HCT116 (cell line): ENCODE measurements around the gene ABCC9. TPM values are rescaled to one million over a fixed set of nuclear protein-coding genes. Genes with fewer than 3 reads are reported as not detected.

ENCODE experiments used
- ATAC-seq: fragments of 200-7000 bp; cut with Tn5 transposase; 2 replicates; pipeline ENCODE4 v1.9.1; 2020; ENCODE audit warnings: mild to moderate bottlenecking, moderate library complexity
- BruUV-seq: library from RNA; stranded (reverse); fragments of 400-500 nt; replicated peaks from 2 replicates; lab custom pipeline; 2021; lab: Mats Ljungman, UMichigan
- CTCF ChIA-PET: fragments of 300-600 bp; sonication (Branson Sonifier 250); formaldehyde crosslinking; loops from one replicate; lab custom pipeline; 2021; ENCODE audit warnings: antibody characterized with exemption; lab: Charles Lee
- POLR2A ChIA-PET: fragments of 300-600, 350-600 bp; sonication (Branson Sonifier 250); formaldehyde crosslinking; loops from one replicate; lab custom pipeline; 2021; ENCODE audit warnings: antibody characterized with exemption; lab: Charles Lee
- RAD21 ChIA-PET, 2 experiments: fragments of 300-600 bp; sonication (Branson Sonifier 250); formaldehyde crosslinking; loops; one replicate each; lab custom pipeline; 2023; ENCODE audit warnings: low total read pairs in 2 of 2; ENCODE audit not compliant: uncharacterized antibody in 2 of 2, unreplicated experiment in 2 of 2, low non-redundant PET in 1 of 2; lab: Charles Lee
- DNase-seq: peaks from one replicate; pipeline ENCODE4 v3.0.0-alpha.2; 2010; ENCODE audit warnings: low read depth, low spot score
- H2AFZ ChIP-seq: fragments of 200-600 bp; shearing (Covaris generic), sonication (generic); 2 replicates; pipeline ENCODE4 v1.6.1; 2017; ENCODE audit warnings: low read depth, mixed run types, mixed read lengths, antibody characterized with exemption, low read length; ENCODE audit not compliant: poor library complexity, severe bottlenecking
- H3K27ac ChIP-seq: 2 replicates; pipeline ENCODE4 v1.5.1; 2012; ENCODE audit warnings: low read depth, low read length
- H3K27me3 ChIP-seq: fragments of 200-600 bp; sonication (generic); 2 replicates; pipeline ENCODE4 v1.6.1; 2016; ENCODE audit warnings: mixed run types, low read length, mixed read lengths; ENCODE audit not compliant: insufficient read depth
- H3K36me3 ChIP-seq, 2 experiments: fragments of 200-500 bp in 1 of 2; fragments of 200-600 bp in 1 of 2; sonication (Bioruptor generic) in 1 of 2; sonication (generic) in 1 of 2; 2 replicates each; pipeline versions ENCODE4 v1.5.1 to v1.6.1; 2014 to 2016; ENCODE audit warnings: low read length in 2 of 2, inconsistent platforms in 1 of 2, mixed read lengths in 1 of 2, mixed run types in 1 of 2; ENCODE audit not compliant: insufficient read depth in 2 of 2, control insufficient read depth in 1 of 2
- H3K4me1 ChIP-seq, 2 experiments: fragments of 200-600 bp in 1 of 2; sonication (generic) in 1 of 2; 2 replicates each; pipeline versions ENCODE4 v1.5.1 to v1.6.1; 2012 to 2017; ENCODE audit warnings: low read length in 2 of 2, inconsistent platforms in 1 of 2, mild to moderate bottlenecking in 1 of 2, mixed read lengths in 1 of 2, mixed run types in 1 of 2, moderate library complexity in 1 of 2; ENCODE audit not compliant: insufficient read depth in 2 of 2, control insufficient read depth in 1 of 2
- H3K4me2 ChIP-seq: fragments of 200-600 bp; sonication (generic); 2 replicates; pipeline ENCODE4 v1.6.1; 2017; ENCODE audit warnings: mixed run types, low read length, mixed read lengths
- H3K4me3 ChIP-seq, 2 experiments: fragments of 200-600 bp in 1 of 2; sonication (generic) in 1 of 2; replicated peaks in 1 of 2; 2 replicates each; pipeline ENCODE4 v1.5.1; 2011 to 2016; ENCODE audit warnings: low read length in 2 of 2, control low read depth in 1 of 2, low read depth in 1 of 2, mild to moderate bottlenecking in 1 of 2, mixed read lengths in 1 of 2, mixed run types in 1 of 2
- H3K79me2 ChIP-seq: fragments of 200-600 bp; sonication (generic); 2 replicates; pipeline ENCODE4 v1.6.1; 2017; ENCODE audit warnings: mild to moderate bottlenecking, mixed run types, low read length, moderate library complexity, mixed read lengths; ENCODE audit not compliant: insufficient read depth
- H3K9ac ChIP-seq: fragments of 200-600 bp; sonication (generic); 2 replicates; pipeline ENCODE4 v1.6.1; 2016; ENCODE audit warnings: low read length, mixed read lengths
- H3K9me2 ChIP-seq: fragments of 200-600 bp; sonication (generic), shearing (Covaris generic); 2 replicates; pipeline ENCODE4 v1.6.1; 2017; ENCODE audit warnings: mixed run types, mild to moderate bottlenecking, moderate library complexity; ENCODE audit not compliant: insufficient read depth
- H3K9me3 ChIP-seq, 2 experiments: fragments of 200-500 bp in 1 of 2; fragments of 200-600 bp in 1 of 2; sonication (Bioruptor generic) in 1 of 2; sonication (generic) in 1 of 2; 2 replicates each; pipeline ENCODE4 v1.6.1; 2014 to 2017; ENCODE audit warnings: low read length in 2 of 2, mixed read lengths in 2 of 2, inconsistent platforms in 1 of 2, low read depth in 1 of 2, mild to moderate bottlenecking in 1 of 2, mixed run types in 1 of 2, moderate library complexity in 1 of 2; ENCODE audit not compliant: control insufficient read depth in 1 of 2, insufficient read depth in 1 of 2
- H4K20me1 ChIP-seq: fragments of 200-600 bp; sonication (generic), shearing (Covaris generic); 2 replicates; pipeline ENCODE4 v1.6.1; 2017; ENCODE audit warnings: mixed run types, mild to moderate bottlenecking, moderate library complexity; ENCODE audit not compliant: insufficient read depth
- FOSL1 ChIP-seq: IDR thresholded peaks from 2 replicates; pipeline ENCODE4 v1.6.1; 2012; ENCODE audit warnings: low read depth
- JUND ChIP-seq: IDR thresholded peaks from 2 replicates; pipeline ENCODE4 v1.6.1; 2012
- POLR2A ChIP-seq: IDR thresholded peaks from 2 replicates; pipeline ENCODE4 v1.7.0; 2011; ENCODE audit warnings: borderline replicate concordance; ENCODE audit not compliant: insufficient read depth, insufficient read length; ENCODE audit errors: extremely low read depth
- POLR2AphosphoS5 ChIP-seq: IDR thresholded peaks from 2 replicates; pipeline ENCODE4 v1.6.1; 2011; ENCODE audit warnings: mild to moderate bottlenecking, low read depth, low read length, moderate library complexity
- RAD21 ChIP-seq: IDR thresholded peaks from 2 replicates; pipeline ENCODE4 v1.6.1; 2012; ENCODE audit warnings: low read depth, mild to moderate bottlenecking
- TCF7L2 ChIP-seq: IDR thresholded peaks from 2 replicates; pipeline ENCODE4 v1.7.0; 2011; ENCODE audit warnings: borderline replicate concordance, inconsistent platforms; ENCODE audit not compliant: insufficient read depth, insufficient read length; ENCODE audit errors: extremely low read depth
- ZBTB33 ChIP-seq: IDR thresholded peaks from 2 replicates; pipeline ENCODE4 v1.6.1; 2011; ENCODE audit warnings: mild to moderate bottlenecking, low read length, moderate library complexity; ENCODE audit not compliant: insufficient replicate concordance; ENCODE audit errors: extremely low read depth
- ZNF274 ChIP-seq: fragments of 200-500 bp; sonication (Bioruptor generic); IDR thresholded peaks from 2 replicates; pipeline ENCODE4 v1.6.1; 2014; ENCODE audit warnings: mild to moderate bottlenecking, low read depth, low read length, inconsistent platforms
- intact Hi-C: fragments of 100-400 bp; cut with micrococcal nuclease; formaldehyde crosslinking; loops from 2 replicates; pipeline ENCODE4 v1.10.0; 2022
- total RNA-seq: library from RNA; stranded (reverse); gene quantifications from one replicate; pipeline ENCODE4 v1.2.1, GENCODE V29; 2021; ENCODE audit not compliant: unreplicated experiment
- TF ChIP-seq, protein P1 (sequence below): IDR thresholded peaks from 2 replicates; pipeline ENCODE4 v1.6.1; 2012; ENCODE audit warnings: low read depth
- TF ChIP-seq, protein P2 (sequence below), 3 experiments: fragments of 200-600 bp in 1 of 3; sonication (generic) in 1 of 3; IDR thresholded peaks in 2 of 3; conservative IDR thresholded peaks in 1 of 3; 2 replicates each; pipeline ENCODE4 v1.5.1; 2012 to 2017; ENCODE audit warnings: low read depth in 2 of 3, low read length in 2 of 3, antibody characterized with exemption in 1 of 3, borderline replicate concordance in 1 of 3, control low read depth in 1 of 3, mild to moderate bottlenecking in 1 of 3, mixed read lengths in 1 of 3, mixed run types in 1 of 3, moderate library complexity in 1 of 3; ENCODE audit not compliant: insufficient read depth in 1 of 3

ABCC9 gene
- total RNA-seq, 1 experiment from 2014 or later: 0.05 TPM

DNA sequence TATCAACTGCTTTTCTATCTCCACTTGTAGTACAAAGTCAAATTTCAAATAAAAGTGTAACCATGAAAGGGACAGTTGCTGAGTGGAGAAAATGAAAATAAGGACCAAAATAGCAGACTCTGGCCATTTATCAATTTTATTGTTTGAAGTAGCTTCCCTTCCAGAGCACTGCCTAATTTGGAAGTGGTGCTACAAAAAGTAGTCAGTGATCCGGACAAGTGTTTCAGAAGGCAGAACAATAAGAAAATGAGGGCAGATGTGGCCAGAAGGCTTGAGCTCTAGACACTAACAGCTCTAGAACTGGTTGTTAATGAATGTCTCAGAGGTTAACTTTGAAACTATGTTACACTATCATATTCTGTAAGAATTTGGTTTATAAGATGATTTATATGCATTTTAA is 48.9 kb downstream of the ABCC9 start:
- ChIA-PET POLR2A (no interaction called here), CTCF (no interaction called here), RAD21 (no interaction called here)
- Histone ChIP-seq H3K4me3 (no peak overlapping the region), H3K79me2 (no peaks in the 10 kb centered on the region), H3K27me3 (no peaks in the 10 kb centered on the region), H3K9me3 (no peaks in the 10 kb centered on the region), H3K4me2 (no peak overlapping the region), H3K9ac (no peak overlapping the region), H3K4me1 (no peaks in the 10 kb centered on the region), H3K9me2 (no peaks in the 10 kb centered on the region), H4K20me1 (no peaks in the 10 kb centered on the region), H2AFZ (no peak overlapping the region), H3K27ac (no peak overlapping the region), H3K36me3 (no peaks in the 10 kb centered on the region)
- intact Hi-C loops: no loop called here
- ATAC-seq (no peak), DNase-seq (no peak)
- BruUV-seq: no TSS peak
- TF ChIP-seq POLR2AphosphoS5 (no peak), ZNF274 (no peak), JUND (no peak), POLR2A (no peak), ZBTB33 (no peak), FOSL1 (no peak), TCF7L2 (no peak), RAD21 (no peak)
- TF ChIP-seq, protein P1, sequence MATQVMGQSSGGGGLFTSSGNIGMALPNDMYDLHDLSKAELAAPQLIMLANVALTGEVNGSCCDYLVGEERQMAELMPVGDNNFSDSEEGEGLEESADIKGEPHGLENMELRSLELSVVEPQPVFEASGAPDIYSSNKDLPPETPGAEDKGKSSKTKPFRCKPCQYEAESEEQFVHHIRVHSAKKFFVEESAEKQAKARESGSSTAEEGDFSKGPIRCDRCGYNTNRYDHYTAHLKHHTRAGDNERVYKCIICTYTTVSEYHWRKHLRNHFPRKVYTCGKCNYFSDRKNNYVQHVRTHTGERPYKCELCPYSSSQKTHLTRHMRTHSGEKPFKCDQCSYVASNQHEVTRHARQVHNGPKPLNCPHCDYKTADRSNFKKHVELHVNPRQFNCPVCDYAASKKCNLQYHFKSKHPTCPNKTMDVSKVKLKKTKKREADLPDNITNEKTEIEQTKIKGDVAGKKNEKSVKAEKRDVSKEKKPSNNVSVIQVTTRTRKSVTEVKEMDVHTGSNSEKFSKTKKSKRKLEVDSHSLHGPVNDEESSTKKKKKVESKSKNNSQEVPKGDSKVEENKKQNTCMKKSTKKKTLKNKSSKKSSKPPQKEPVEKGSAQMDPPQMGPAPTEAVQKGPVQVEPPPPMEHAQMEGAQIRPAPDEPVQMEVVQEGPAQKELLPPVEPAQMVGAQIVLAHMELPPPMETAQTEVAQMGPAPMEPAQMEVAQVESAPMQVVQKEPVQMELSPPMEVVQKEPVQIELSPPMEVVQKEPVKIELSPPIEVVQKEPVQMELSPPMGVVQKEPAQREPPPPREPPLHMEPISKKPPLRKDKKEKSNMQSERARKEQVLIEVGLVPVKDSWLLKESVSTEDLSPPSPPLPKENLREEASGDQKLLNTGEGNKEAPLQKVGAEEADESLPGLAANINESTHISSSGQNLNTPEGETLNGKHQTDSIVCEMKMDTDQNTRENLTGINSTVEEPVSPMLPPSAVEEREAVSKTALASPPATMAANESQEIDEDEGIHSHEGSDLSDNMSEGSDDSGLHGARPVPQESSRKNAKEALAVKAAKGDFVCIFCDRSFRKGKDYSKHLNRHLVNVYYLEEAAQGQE: no peak
- TF ChIP-seq, protein P2, sequence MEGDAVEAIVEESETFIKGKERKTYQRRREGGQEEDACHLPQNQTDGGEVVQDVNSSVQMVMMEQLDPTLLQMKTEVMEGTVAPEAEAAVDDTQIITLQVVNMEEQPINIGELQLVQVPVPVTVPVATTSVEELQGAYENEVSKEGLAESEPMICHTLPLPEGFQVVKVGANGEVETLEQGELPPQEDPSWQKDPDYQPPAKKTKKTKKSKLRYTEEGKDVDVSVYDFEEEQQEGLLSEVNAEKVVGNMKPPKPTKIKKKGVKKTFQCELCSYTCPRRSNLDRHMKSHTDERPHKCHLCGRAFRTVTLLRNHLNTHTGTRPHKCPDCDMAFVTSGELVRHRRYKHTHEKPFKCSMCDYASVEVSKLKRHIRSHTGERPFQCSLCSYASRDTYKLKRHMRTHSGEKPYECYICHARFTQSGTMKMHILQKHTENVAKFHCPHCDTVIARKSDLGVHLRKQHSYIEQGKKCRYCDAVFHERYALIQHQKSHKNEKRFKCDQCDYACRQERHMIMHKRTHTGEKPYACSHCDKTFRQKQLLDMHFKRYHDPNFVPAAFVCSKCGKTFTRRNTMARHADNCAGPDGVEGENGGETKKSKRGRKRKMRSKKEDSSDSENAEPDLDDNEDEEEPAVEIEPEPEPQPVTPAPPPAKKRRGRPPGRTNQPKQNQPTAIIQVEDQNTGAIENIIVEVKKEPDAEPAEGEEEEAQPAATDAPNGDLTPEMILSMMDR (IDR thresholded peaks at IDR 0.05 in 2 of 3, conservative IDR thresholded peaks at IDR 0.05 in 1 of 3; ENCODE audit: borderline replicate concordance in 1 of 3, insufficient read depth in 1 of 3, low read depth in 2 of 3, low read length in 2 of 3): no peak
